DND-41 (cell line): ENCODE results near the gene TP63.

Experiments
- EZH2 ChIP-seq: IDR thresholded peaks from 3 replicates; pipeline ENCODE4 v1.6.1; 2012; ENCODE audit warnings: borderline replicate concordance, low read depth, mild to moderate bottlenecking, moderate library complexity, low read length, inconsistent platforms; ENCODE audit not compliant: severe bottlenecking
- TF ChIP-seq, protein P1 (sequence below): IDR thresholded peaks from 2 replicates; pipeline ENCODE4 v1.5.1; 2012; ENCODE audit warnings: borderline replicate concordance, low read length, moderate library complexity, mild to moderate bottlenecking; ENCODE audit not compliant: poor library complexity, severe bottlenecking; ENCODE audit errors: extremely low read depth

GRCh38 chr3:189597918-189598317 is 33.3 kb upstream of the TP63 start:
- no peak for TF ChIP-seq EZH2
- TF ChIP-seq, protein P1, sequence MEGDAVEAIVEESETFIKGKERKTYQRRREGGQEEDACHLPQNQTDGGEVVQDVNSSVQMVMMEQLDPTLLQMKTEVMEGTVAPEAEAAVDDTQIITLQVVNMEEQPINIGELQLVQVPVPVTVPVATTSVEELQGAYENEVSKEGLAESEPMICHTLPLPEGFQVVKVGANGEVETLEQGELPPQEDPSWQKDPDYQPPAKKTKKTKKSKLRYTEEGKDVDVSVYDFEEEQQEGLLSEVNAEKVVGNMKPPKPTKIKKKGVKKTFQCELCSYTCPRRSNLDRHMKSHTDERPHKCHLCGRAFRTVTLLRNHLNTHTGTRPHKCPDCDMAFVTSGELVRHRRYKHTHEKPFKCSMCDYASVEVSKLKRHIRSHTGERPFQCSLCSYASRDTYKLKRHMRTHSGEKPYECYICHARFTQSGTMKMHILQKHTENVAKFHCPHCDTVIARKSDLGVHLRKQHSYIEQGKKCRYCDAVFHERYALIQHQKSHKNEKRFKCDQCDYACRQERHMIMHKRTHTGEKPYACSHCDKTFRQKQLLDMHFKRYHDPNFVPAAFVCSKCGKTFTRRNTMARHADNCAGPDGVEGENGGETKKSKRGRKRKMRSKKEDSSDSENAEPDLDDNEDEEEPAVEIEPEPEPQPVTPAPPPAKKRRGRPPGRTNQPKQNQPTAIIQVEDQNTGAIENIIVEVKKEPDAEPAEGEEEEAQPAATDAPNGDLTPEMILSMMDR: no peak
